Hepatocyte (in vitro differentiated cells): Measurements from ENCODE around the gene PLCL1.

Experiments
- CTCF ChIP-seq: fragments of 200-600 bp; sonication (generic); IDR thresholded peaks from 2 replicates; pipeline ENCODE4 v1.5.1; 2016; ENCODE audit warnings: antibody characterized with exemption, mild to moderate bottlenecking; ENCODE audit not compliant: poor library complexity
- EZH2 ChIP-seq: fragments of 200-600 bp; sonication (generic); IDR thresholded peaks from 2 replicates; pipeline ENCODE4 v1.6.1; 2016; ENCODE audit warnings: antibody characterized with exemption, mild to moderate bottlenecking, borderline replicate concordance
- EZH2phosphoT487 ChIP-seq: fragments of 200-600 bp; sonication (generic); IDR thresholded peaks from one replicate; pipeline ENCODE4 v1.6.1; 2018; ENCODE audit warnings: antibody characterized with exemption, mild to moderate bottlenecking, low read depth, moderate library complexity; ENCODE audit not compliant: unreplicated experiment, severe bottlenecking

DNA sequence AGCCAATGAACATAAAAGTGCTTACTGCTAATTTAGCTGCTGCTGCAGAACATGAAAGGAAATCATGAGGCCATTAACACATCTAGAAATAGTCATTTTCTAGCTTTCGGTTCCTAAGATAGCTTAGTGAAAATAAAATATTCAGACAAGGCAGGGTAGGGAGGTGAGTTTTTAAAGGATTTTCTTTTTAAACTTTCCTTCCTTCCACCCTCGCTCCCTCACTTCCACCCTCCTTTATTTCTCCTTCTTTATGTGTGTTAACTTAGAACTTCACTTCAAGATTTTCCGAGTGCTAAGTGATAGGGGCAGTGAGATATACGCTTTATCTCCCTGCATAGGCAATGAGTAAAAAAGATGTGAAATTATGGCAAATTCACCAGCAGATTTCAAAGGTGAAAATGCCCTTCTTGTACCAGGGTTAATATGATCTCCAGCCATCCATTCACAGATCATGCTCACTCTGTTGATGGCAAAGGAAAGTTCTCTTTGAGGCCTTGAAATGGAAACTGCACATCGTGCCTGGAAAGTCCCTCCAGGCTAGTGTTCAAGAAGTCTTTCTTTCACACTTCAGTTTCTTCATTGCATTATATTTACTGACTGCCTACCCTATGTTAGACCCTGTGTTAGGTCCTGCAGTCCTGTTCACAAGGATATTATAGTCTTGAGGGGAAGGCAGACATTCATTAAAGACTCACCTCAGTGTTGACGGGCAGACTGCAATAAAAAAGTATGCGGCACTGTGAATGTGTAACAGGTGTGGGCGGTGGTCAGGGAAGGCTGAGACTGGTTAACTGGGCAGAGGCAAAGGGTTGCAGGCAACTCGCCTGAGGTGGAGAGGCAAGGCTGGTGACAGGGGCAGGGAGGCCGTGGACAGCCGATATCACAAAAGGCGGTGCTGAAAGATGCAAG, 200.8 kb downstream of the PLCL1 start:
- TF ChIP-seq CTCF: no peak
- TF ChIP-seq EZH2phosphoT487: no peak
- no peak for TF ChIP-seq EZH2
